Endothelial cell (in vitro differentiated cells): ENCODE data around the gene ATAD3A. TPM values are rescaled to one million over a fixed set of nuclear protein-coding genes. Genes with fewer than 3 reads are reported as not detected.
A peak's percentile ranks its signal among the peaks of the same experiment; 100 is the strongest.

Experiments used
- DNase-seq: peaks from one replicate; pipeline ENCODE4 v3.0.0; 2021; ENCODE audit warnings: low spot score
- H3K27ac Mint-ChIP-seq: one replicate; pipeline ENCODE4 v1.8.0; 2021; ENCODE audit warnings: mixed read lengths, inconsistent platforms; ENCODE audit not compliant: unreplicated experiment
- H3K27me3 Mint-ChIP-seq: one replicate; pipeline ENCODE4 v1.8.0; 2021; ENCODE audit warnings: mild to moderate bottlenecking, moderate library complexity, mixed read lengths, inconsistent platforms; ENCODE audit not compliant: unreplicated experiment
- H3K36me3 Mint-ChIP-seq: one replicate; pipeline ENCODE4 v1.8.0; 2021; ENCODE audit warnings: mild to moderate bottlenecking, low read depth, mixed read lengths, inconsistent platforms; ENCODE audit not compliant: unreplicated experiment
- H3K4me1 Mint-ChIP-seq: one replicate; pipeline ENCODE4 v1.8.0; 2021; ENCODE audit warnings: mild to moderate bottlenecking, mixed read lengths, inconsistent platforms; ENCODE audit not compliant: unreplicated experiment
- H3K4me3 Mint-ChIP-seq: one replicate; pipeline ENCODE4 v1.8.0; 2021; ENCODE audit warnings: mild to moderate bottlenecking, mixed read lengths, inconsistent platforms; ENCODE audit not compliant: unreplicated experiment
- H3K9me3 Mint-ChIP-seq: one replicate; pipeline ENCODE4 v1.8.0; 2021; ENCODE audit warnings: mixed read lengths, inconsistent platforms; ENCODE audit not compliant: unreplicated experiment
- CTCF ChIP-seq: fragments of 200-600 bp; sonication (generic); IDR thresholded peaks from one replicate; pipeline ENCODE4 v1.5.0; 2021; ENCODE audit warnings: antibody characterized with exemption; ENCODE audit not compliant: unreplicated experiment
- total RNA-seq: library from RNA; stranded (reverse); fragmentation: NEBNext Ultra II Directional; extraction: Animal tissue kit (Norgen Biotek cat#: 25700); gene quantifications from one replicate; pipeline ENCODE4 v1.2.1, GENCODE V29; 2021; ENCODE audit not compliant: unreplicated experiment

ATAD3A gene
- total RNA-seq, 1 donor from 2014 or later = 30.4 TPM

GRCh38 chr1:1565340-1565739 lies 53.4 kb downstream of the ATAD3A start:
- no peak overlapping the region for H3K27ac Mint-ChIP-seq
- peaks cover 19% of the 10 kb centered on the region for H3K36me3 Mint-ChIP-seq
- no peak for DNase-seq

GRCh38 chr1:1567152-1567875 lies 55.4 kb downstream of the ATAD3A start:
- no peak overlapping the region for H3K4me3 Mint-ChIP-seq
- H3K27me3 Mint-ChIP-seq = peaks cover 3% of the 10 kb centered on the region
- H3K9me3 Mint-ChIP-seq = no peaks in the 10 kb centered on the region
- DNase-seq = no peak
- peaks cover 22% of the 10 kb centered on the region for H3K36me3 Mint-ChIP-seq
- no peak for TF ChIP-seq CTCF
- peak overlapping the region; percentile 22 for H3K27ac Mint-ChIP-seq
- peaks cover 8% of the 10 kb centered on the region for H3K4me1 Mint-ChIP-seq

More at GRCh38 chr1:1565340-1565739, 53.4 kb downstream of the ATAD3A start:
- peaks cover 5% of the 10 kb centered on the region for H3K4me1 Mint-ChIP-seq
- no peak overlapping the region for H3K4me3 Mint-ChIP-seq
- peaks cover 7% of the 10 kb centered on the region for H3K27me3 Mint-ChIP-seq
- H3K9me3 Mint-ChIP-seq = no peaks in the 10 kb centered on the region
- no peak for TF ChIP-seq CTCF

- H3K27ac Mint-ChIP-seq = peak overlapping the region; percentile 14
- H3K4me1 Mint-ChIP-seq = peaks cover 8% of the 10 kb centered on the region
These were observed 55.9 kb downstream of the ATAD3A start for GRCh38 chr1:1567891-1568291.

GRCh38 chr1:1569341-1569740 lies 57.4 kb downstream of the ATAD3A start:
- H3K36me3 Mint-ChIP-seq = peaks cover 22% of the 10 kb centered on the region
- H3K4me3 Mint-ChIP-seq = no peak overlapping the region
- H3K4me1 Mint-ChIP-seq = peaks cover 15% of the 10 kb centered on the region
- peaks cover 8% of the 10 kb centered on the region for H3K27me3 Mint-ChIP-seq
- DNase-seq = no peak
- no peak for TF ChIP-seq CTCF
- H3K9me3 Mint-ChIP-seq = no peaks in the 10 kb centered on the region
- H3K27ac Mint-ChIP-seq = peak overlapping the region; percentile 57

More at GRCh38 chr1:1567891-1568291, 55.9 kb downstream of the ATAD3A start:
- Mint-ChIP-seq H3K36me3 (peaks cover 22% of the 10 kb centered on the region), H3K27me3 (peaks cover 3% of the 10 kb centered on the region), H3K9me3 (no peaks in the 10 kb centered on the region), H3K4me3 (no peak overlapping the region)
- DNase-seq = no peak
- no peak for TF ChIP-seq CTCF
